T47D (cell line): ENCODE data around the gene FHIT.
A peak's percentile ranks its signal among the peaks of the same experiment; 100 is the strongest.

Source experiments
- DNase-seq, 2 experiments: peaks; one replicate each; pipeline versions ENCODE4 v3.0.0 to v3.0.0-alpha.2; 2011 to 2012; ENCODE audit warnings: low read depth in 1 of 2, low spot score in 1 of 2
- JUND ChIP-seq: IDR thresholded peaks from 2 replicates; pipeline ENCODE4 v1.6.1; 2012; ENCODE audit warnings: low read depth
- in situ Hi-C: cut with HindIII; loops from 2 replicates; pipeline ENCODE4 v1.10.0; 2016; ENCODE audit warnings: low sequenced_read_pairs, low pct_unique_long_range_greater_than_20kb

Gene FHIT

GRCh38 chr3:60622349-60622748 lies 628.9 kb downstream of the FHIT start:
- TF ChIP-seq JUND: no peak
- in situ Hi-C loops: no loop called here
- no peak for DNase-seq

- no peak for DNase-seq
- in situ Hi-C loops: no loop called here
- no peak for TF ChIP-seq JUND
These were observed 634.1 kb downstream of the FHIT start for GRCh38 chr3:60617188-60617587.

GRCh38 chr3:60613769-60614303 lies 637.4 kb downstream of the FHIT start:
- no peak for TF ChIP-seq JUND
- in situ Hi-C loops: no loop called here
- DNase-seq: no peak

GRCh38 chr3:60610441-60611112 lies 640.7 kb downstream of the FHIT start:
- in situ Hi-C loops: no loop called here
- no peak for DNase-seq
- TF ChIP-seq JUND: no peak

GRCh38 chr3:60609446-60609845 lies 641.8 kb downstream of the FHIT start:
- TF ChIP-seq JUND: no peak
- DNase-seq: no peak

GRCh38 chr3:60603860-60604259 lies 647.4 kb downstream of the FHIT start:
- in situ Hi-C loops: no loop called here
- TF ChIP-seq JUND: no peak
- DNase-seq: no peak

More at GRCh38 chr3:60609446-60609845, 641.8 kb downstream of the FHIT start:
- in situ Hi-C loops: no loop called here

GRCh38 chr3:60600848-60601247 lies 650.4 kb downstream of the FHIT start:
- DNase-seq: no peak
- no peak for TF ChIP-seq JUND
- in situ Hi-C loops: no loop called here

- in situ Hi-C loops: no loop called here
- no peak for DNase-seq
These were observed 651.7 kb downstream of the FHIT start for GRCh38 chr3:60599586-60599985.

GRCh38 chr3:60598671-60599070 lies 652.6 kb downstream of the FHIT start:
- TF ChIP-seq JUND: no peak
- in situ Hi-C loops: no loop called here
- DNase-seq: no peak

More at GRCh38 chr3:60599586-60599985, 651.7 kb downstream of the FHIT start:
- TF ChIP-seq JUND: no peak

GRCh38 chr3:60594025-60594424 lies 657.2 kb downstream of the FHIT start:
- no peak for TF ChIP-seq JUND
- in situ Hi-C loops: no loop called here
- peak in 1 of 2 experiments; percentile 29 for DNase-seq

- TF ChIP-seq JUND: no peak
- no peak for DNase-seq
- in situ Hi-C loops: no loop called here
These were observed 660.0 kb downstream of the FHIT start for GRCh38 chr3:60591267-60591666.

GRCh38 chr3:60588806-60589205 lies 662.4 kb downstream of the FHIT start:
- no peak for DNase-seq
- no peak for TF ChIP-seq JUND
- in situ Hi-C loops: no loop called here

- in situ Hi-C loops: no loop called here
- no peak for TF ChIP-seq JUND
- DNase-seq: no peak
These were observed 665.3 kb downstream of the FHIT start for GRCh38 chr3:60585918-60586317.

GRCh38 chr3:60584250-60584649 lies 667.0 kb downstream of the FHIT start:
- in situ Hi-C loops: no loop called here
- TF ChIP-seq JUND: no peak
- no peak for DNase-seq
